ENCODE results near the gene TMEM80. TPM values are rescaled to one million over a fixed set of nuclear protein-coding genes. Genes with fewer than 3 reads are reported as not detected.
A peak's percentile ranks its signal among the peaks of the same experiment; 100 is the strongest.

TMEM80 gene
- total and polyA plus RNA-seq, 9 of the 15 experiments (the other 6 are each of a cell fraction or from before 2014, with no cell fraction given) = 5.1 to 30.1 (median 12.4) TPM

GRCh38 chr11:720017-720641 lies 24.5 kb downstream of the TMEM80 start:
- no peak for ATAC-seq
- in situ Hi-C loops (cut with MboI) = no loop called here
- DNase-seq (ENCODE audit: extremely low read depth in 1 of 4, low spot score in 3 of 4) = peak in 1 of 4 experiments; percentile 4
- WGBS (ENCODE audit: insufficient coverage, low coverage, missing lambda C conversion rate) = 70% methylated on average over 33 of the region's 35 CpGs
- Histone ChIP-seq H3K27me3 (ENCODE audit: control insufficient read depth in 2 of 2, insufficient read depth in 2 of 2, low read length in 2 of 2) (no peaks in the 10 kb centered on the region; a peak in 1 of 5 replicates), H3K36me3 (ENCODE audit: control insufficient read depth, insufficient read depth, low read length) (no peaks in the 10 kb centered on the region), H3K4me3 (no peak overlapping the region), H3K79me2 (ENCODE audit: control insufficient read depth, insufficient read depth, low read length) (no peaks in the 10 kb centered on the region), H3K4me1 (replicated peaks in 1 of 2; ENCODE audit: control insufficient read depth in 2 of 2, insufficient read depth in 2 of 2, low read length in 2 of 2) (peaks cover 4 to 54% of the 10 kb centered on the region in 2 experiments), H3K27ac (ENCODE audit: extremely low read depth, low read depth, low read length) (no peak overlapping the region), H3K4me2 (ENCODE audit: insufficient read depth, low read length) (no peak overlapping the region), H4K20me1 (replicated peaks; ENCODE audit: control insufficient read depth, insufficient read depth, low read length) (no peaks in the 10 kb centered on the region; the same call in 1 of the 2 replicates), H2AFZ (ENCODE audit: low read depth, low read length) (0 out of 2 replicates have a peak overlapping the region, but pooled peaks have one; percentile 14), H3K9me3 (replicated peaks; ENCODE audit: control insufficient read depth, insufficient read depth, low read depth, low read length) (no peaks in the 10 kb centered on the region), H3K9me1 (ENCODE audit: control insufficient read depth, insufficient read depth, low read length) (no peaks in the 10 kb centered on the region), H3K9ac (ENCODE audit: insufficient read depth in 1 of 2, low read depth in 2 of 2, low read length in 2 of 2) (peak overlapping the region in 1 of 2 experiments; percentile 76; a peak in 1 of 4 replicates)
- ChIA-PET POLR2A (interaction anchor here (1.0 kb wide), 1 partner anchor 9 kb away, joined by 3 read pairs; no protein-coding TSS in a partner anchor), CTCF (ENCODE audit: low intra/inter-chr PET ratio) (no interaction called here)
- intact Hi-C loops (cut with micrococcal nuclease) = no loop called here
- no TSS peak for BruUV-seq (replicated peaks)
- no peak for FAIRE-seq
- TF ChIP-seq ZNF140 (CRISPR knock-in tag; IDR thresholded peaks at IDR 0.05) (no peak), ZBTB33 (CRISPR knock-in tag; IDR thresholded peaks at IDR 0.05) (peak; percentile 54; the same call in 1 of the 2 replicates), YBX1 (IDR thresholded peaks at IDR 0.05) (no peak), GTF3C2 (IDR thresholded peaks at IDR 0.05; ENCODE audit: borderline replicate concordance, extremely low read depth, insufficient read length) (no peak), KDM5B (IDR thresholded peaks at IDR 0.05; ENCODE audit: insufficient replicate concordance, low read depth, low read length) (peak; percentile 13)
